ENCODE results near the gene COX6A1. TPM values are rescaled to one million over a fixed set of nuclear protein-coding genes. Genes with fewer than 3 reads are reported as not detected.

COX6A1 gene
- total and polyA plus RNA-seq, 2 of the 13 experiments (the other 11 are each of a cell fraction or from before 2014, with no cell fraction given), result 542 to 673 TPM

- TF ChIP-seq ETV5 (CRISPR knock-in tag; IDR thresholded peaks at IDR 0.05; ENCODE audit: borderline replicate concordance) (no peak), ZNF260 (CRISPR knock-in tag; IDR thresholded peaks at IDR 0.05; ENCODE audit: borderline replicate concordance, low read depth) (no peak), FOSL1 (CRISPR knock-in tag; IDR thresholded peaks at IDR 0.05; ENCODE audit: borderline replicate concordance) (no peak), GATAD1 (CRISPR knock-in tag; IDR thresholded peaks at IDR 0.05) (no peak), TERF1 (CRISPR knock-in tag; IDR thresholded peaks at IDR 0.05) (no peak), RFXANK (CRISPR knock-in tag; IDR thresholded peaks at IDR 0.05) (no peak), LCORL (IDR thresholded peaks at IDR 0.05) (no peak), LCORL (CRISPR knock-in tag; IDR thresholded peaks at IDR 0.05) (no peak)
These were observed 8.5 kb upstream of the COX6A1 start (continued) for GRCh38 chr12:120429368-120429767.

DNA sequence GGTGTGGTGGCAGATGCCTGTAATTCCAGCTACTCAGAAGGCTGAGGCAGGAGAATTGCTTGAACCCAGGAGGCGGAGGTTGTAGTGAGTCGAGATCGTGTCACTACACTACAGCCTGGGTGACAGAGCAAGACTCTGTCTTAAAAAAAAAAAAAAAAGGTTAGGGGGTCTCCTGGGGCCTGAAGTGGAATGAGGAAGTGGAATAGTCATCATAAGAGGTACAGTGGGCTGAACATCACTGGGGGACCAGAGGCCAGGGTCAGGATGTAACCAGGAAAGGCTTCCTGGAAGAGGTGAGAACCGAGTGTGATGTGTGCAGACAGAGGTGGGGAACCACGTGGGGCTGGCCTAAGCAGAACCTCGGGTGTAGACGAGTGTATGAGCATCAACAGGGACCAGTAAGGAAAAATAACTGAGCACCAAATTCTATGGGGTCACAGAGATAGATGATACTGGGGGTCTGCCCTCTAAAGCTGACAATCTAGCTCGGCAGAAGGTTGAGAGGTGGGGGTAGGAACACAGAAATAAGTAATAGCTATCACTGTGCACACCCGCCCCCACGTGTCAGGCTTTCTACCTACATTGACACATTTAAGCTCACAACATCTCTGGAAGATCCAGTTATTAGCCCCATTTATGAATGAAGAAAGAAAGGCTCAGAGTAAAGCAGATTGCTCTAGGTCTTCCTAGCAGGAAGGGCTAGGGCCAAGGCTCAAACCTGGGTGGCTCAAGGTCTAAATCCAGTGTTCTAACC, 5.0 kb upstream of the COX6A1 start:
- FAIRE-seq (no peak), DNase-seq (ENCODE audit: low spot score) (no peak), ATAC-seq (no peak)
- Histone ChIP-seq H3K36me3 (replicated peaks in 1 of 2; ENCODE audit: control insufficient read depth in 1 of 2, insufficient read depth in 2 of 2, low read length in 2 of 2) (no peaks in the 10 kb centered on the region), H3K9ac (ENCODE audit: insufficient read depth, low read depth, low read length) (no peak overlapping the region), H3K4me2 (ENCODE audit: low read depth, low read length) (no peak overlapping the region), H3K4me3 (replicated peaks in 1 of 3; ENCODE audit: insufficient read depth in 1 of 3, low read depth in 2 of 3, low read length in 3 of 3) (no peak overlapping the region), H3K27ac (ENCODE audit: extremely low read length, insufficient read depth, low read length) (no peak overlapping the region), H3K27me3 (ENCODE audit: control insufficient read depth in 1 of 2, insufficient read depth in 2 of 2, low read length in 2 of 2) (no peaks in the 10 kb centered on the region), H3K79me2 (ENCODE audit: insufficient read depth, low read length) (peaks cover under 1% of the 10 kb centered on the region), H3K9me3 (ENCODE audit: low read length) (no peaks in the 10 kb centered on the region), H4K20me1 (ENCODE audit: insufficient read depth, low read length) (no peaks in the 10 kb centered on the region), H3K4me1 (ENCODE audit: insufficient read depth, low read length) (peaks cover 16% of the 10 kb centered on the region), H2AFZ (ENCODE audit: low read length) (no peak overlapping the region)
- BruUV-seq (replicated peaks), result no TSS peak
- POLR2A ChIA-PET, result no interaction called here
- 21% methylated on average over 10 of the region's 10 CpGs for WGBS (ENCODE audit: low lambda C conversion rate)
- intact Hi-C loops (cut with micrococcal nuclease; ENCODE audit: unreplicated experiment) (loop anchor here (10.0 kb wide), 1 partner anchor 108 kb away; the partner anchor contains the start of gene PLA2G1B), in situ Hi-C loops (cut with HindIII; ENCODE audit: extremely low pct_ligation_motif_present, low pct_unique_long_range_greater_than_20kb) (loop anchor here (5.0 to 10.0 kb wide), 2 partner anchors 76 to 108 kb away; partner anchors contain the start of gene PLA2G1B)
- CTCF ChIA-PET (ENCODE audit: low intra/inter-chr PET ratio, low total read pairs), result interaction anchor here (1.3 kb wide), 1 partner anchor 76 kb away, joined by 3 read pairs; no protein-coding TSS in a partner anchor
- TF ChIP-seq, protein P1, sequence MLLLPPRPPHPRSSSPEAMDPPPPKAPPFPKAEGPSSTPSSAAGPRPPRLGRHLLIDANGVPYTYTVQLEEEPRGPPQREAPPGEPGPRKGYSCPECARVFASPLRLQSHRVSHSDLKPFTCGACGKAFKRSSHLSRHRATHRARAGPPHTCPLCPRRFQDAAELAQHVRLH (CRISPR knock-in tag; IDR thresholded peaks at IDR 0.05; ENCODE audit: borderline replicate concordance, low read depth), result no peak
- TF ChIP-seq ZNF773 (CRISPR knock-in tag; IDR thresholded peaks at IDR 0.05; ENCODE audit: borderline replicate concordance), result no peak
- TF ChIP-seq, protein P2, sequence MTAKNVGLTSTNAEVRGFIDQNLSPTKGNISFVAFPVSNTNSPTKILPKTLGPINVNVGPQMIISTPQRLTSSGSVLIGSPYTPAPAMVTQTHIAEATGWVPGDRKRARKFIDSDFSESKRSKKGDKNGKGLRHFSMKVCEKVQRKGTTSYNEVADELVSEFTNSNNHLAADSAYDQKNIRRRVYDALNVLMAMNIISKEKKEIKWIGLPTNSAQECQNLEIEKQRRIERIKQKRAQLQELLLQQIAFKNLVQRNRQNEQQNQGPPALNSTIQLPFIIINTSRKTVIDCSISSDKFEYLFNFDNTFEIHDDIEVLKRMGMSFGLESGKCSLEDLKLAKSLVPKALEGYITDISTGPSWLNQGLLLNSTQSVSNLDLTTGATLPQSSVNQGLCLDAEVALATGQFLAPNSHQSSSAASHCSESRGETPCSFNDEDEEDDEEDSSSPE (CRISPR knock-in tag; IDR thresholded peaks at IDR 0.05), result no peak
- no peak for TF ChIP-seq ZNF780A (CRISPR knock-in tag; IDR thresholded peaks at IDR 0.05)
- no peak for TF ChIP-seq TEAD3 (CRISPR knock-in tag; optimal IDR thresholded peaks at IDR 0.05; ENCODE audit: borderline replicate concordance)
- TF ChIP-seq TAF1 (CRISPR knock-in tag; IDR thresholded peaks at IDR 0.05), result no peak
- TF ChIP-seq ZNF839 (CRISPR knock-in tag; IDR thresholded peaks at IDR 0.05; ENCODE audit: borderline replicate concordance), result no peak
- TF ChIP-seq, protein P3, sequence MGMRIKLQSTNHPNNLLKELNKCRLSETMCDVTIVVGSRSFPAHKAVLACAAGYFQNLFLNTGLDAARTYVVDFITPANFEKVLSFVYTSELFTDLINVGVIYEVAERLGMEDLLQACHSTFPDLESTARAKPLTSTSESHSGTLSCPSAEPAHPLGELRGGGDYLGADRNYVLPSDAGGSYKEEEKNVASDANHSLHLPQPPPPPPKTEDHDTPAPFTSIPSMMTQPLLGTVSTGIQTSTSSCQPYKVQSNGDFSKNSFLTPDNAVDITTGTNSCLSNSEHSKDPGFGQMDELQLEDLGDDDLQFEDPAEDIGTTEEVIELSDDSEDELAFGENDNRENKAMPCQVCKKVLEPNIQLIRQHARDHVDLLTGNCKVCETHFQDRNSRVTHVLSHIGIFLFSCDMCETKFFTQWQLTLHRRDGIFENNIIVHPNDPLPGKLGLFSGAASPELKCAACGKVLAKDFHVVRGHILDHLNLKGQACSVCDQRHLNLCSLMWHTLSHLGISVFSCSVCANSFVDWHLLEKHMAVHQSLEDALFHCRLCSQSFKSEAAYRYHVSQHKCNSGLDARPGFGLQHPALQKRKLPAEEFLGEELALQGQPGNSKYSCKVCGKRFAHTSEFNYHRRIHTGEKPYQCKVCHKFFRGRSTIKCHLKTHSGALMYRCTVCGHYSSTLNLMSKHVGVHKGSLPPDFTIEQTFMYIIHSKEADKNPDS (CRISPR knock-in tag; IDR thresholded peaks at IDR 0.05), result no peak
- TF ChIP-seq ZBTB38 (CRISPR knock-in tag; IDR thresholded peaks at IDR 0.05), result no peak
- no peak for TF ChIP-seq AGO2 (optimal IDR thresholded peaks at IDR 0.05; ENCODE audit: low read depth, low read length)
- TF ChIP-seq MZF1 (CRISPR knock-in tag; IDR thresholded peaks at IDR 0.05; ENCODE audit: borderline replicate concordance), result no peak
- no peak for TF ChIP-seq ZNF224 (CRISPR knock-in tag; IDR thresholded peaks at IDR 0.05)

All from HepG2 (cell line).